A549 (cell line): ENCODE data around the gene MAGI2. TPM values are rescaled to one million over a fixed set of nuclear protein-coding genes. Genes with fewer than 3 reads are reported as not detected.

Source experiments
- ATAC-seq, 2 experiments: fragments of 200-7000 bp in 1 of 2; fragments of >200 bp in 1 of 2; cut with Nextera tagmentation in 1 of 2; cut with Tn5 transposase in 1 of 2; 3 replicates each; pipeline versions ENCODE4 v1.8.0 to v1.9.1; 2018 to 2020; ENCODE audit warnings: mild to moderate bottlenecking in 1 of 2, moderate library complexity in 1 of 2
- CTCF ChIA-PET: fragments of 300-600 bp; sonication (Branson Sonifier 250); formaldehyde crosslinking; extraction: SDS; loops from one replicate; lab custom pipeline; 2021; ENCODE audit warnings: antibody characterized with exemption, inconsistent platforms; lab: Yijun Ruan, JAX
- POLR2A ChIA-PET: fragments of 350-600 bp; formaldehyde crosslinking; extraction: SDS; loops from one replicate; lab custom pipeline; 2021; ENCODE audit warnings: antibody characterized with exemption, inconsistent platforms; lab: Yijun Ruan, JAX
- DNase-seq, 2 experiments: peaks; one replicate each; pipeline versions ENCODE4 v3.0.0 to v3.0.0-alpha.2; 2011 to 2016; ENCODE audit warnings: low read depth in 1 of 2, low spot score in 1 of 2
- FAIRE-seq: peaks from 2 replicates; lab custom pipeline; 2011; peaks lifted over from hg19 to GRCh38; lab: Jason Lieb, UNC
- H3K27ac ChIP-seq, 2 experiments: fragments of >200 bp; sonication (Bioruptor Twin); formaldehyde crosslinking; 3 replicates each; pipeline ENCODE4 v1.5.1; 2016 to 2017
- H3K4me1 ChIP-seq: fragments of >200 bp; sonication (Bioruptor Twin); formaldehyde crosslinking; 3 replicates; pipeline ENCODE4 v1.6.1; 2016
- H3K4me2 ChIP-seq: fragments of >200 bp; sonication (Bioruptor Twin); formaldehyde crosslinking; 3 replicates; pipeline ENCODE4 v1.6.1; 2016
- H3K4me3 ChIP-seq: fragments of >200 bp; sonication (Bioruptor Twin); formaldehyde crosslinking; 3 replicates; pipeline ENCODE4 v1.5.1; 2016
- H3K9me3 ChIP-seq: fragments of >200 bp; sonication (Bioruptor Twin); formaldehyde crosslinking; 3 replicates; pipeline ENCODE4 v1.6.1; 2016
- CBX2 ChIP-seq: fragments of 200-600 bp; sonication (generic); IDR thresholded peaks from 2 replicates; pipeline ENCODE4 v1.6.1; 2016; ENCODE audit warnings: low read depth, mild to moderate bottlenecking, borderline replicate concordance
- CEBPB ChIP-seq, 2 experiments: fragments of >200 bp in 1 of 2; sonication (Bioruptor Twin) in 1 of 2; formaldehyde crosslinking in 1 of 2; IDR thresholded peaks; 2 replicates each; pipeline ENCODE4 v1.6.1; 2012 to 2016
- E2F6 ChIP-seq: IDR thresholded peaks from 2 replicates; pipeline ENCODE4 v1.6.1; 2012; ENCODE audit warnings: low read depth, borderline replicate concordance
- EHF ChIP-seq: fragments of 250-450 bp; sonication (Bioruptor Pico); IDR thresholded peaks from 2 replicates; pipeline ENCODE4 v1.5.0; 2020; ENCODE audit warnings: mild to moderate bottlenecking
- EHMT2 ChIP-seq: fragments of 200-600 bp; sonication (generic); IDR thresholded peaks from 2 replicates; pipeline ENCODE4 v1.6.1; 2016; ENCODE audit warnings: antibody characterized with exemption, low read depth, mild to moderate bottlenecking, moderate library complexity
- EP300 ChIP-seq, 2 experiments: fragments of >200 bp; sonication (Bioruptor Twin); formaldehyde crosslinking; IDR thresholded peaks; 2 replicates in 1 of 2; 3 replicates in 1 of 2; pipeline ENCODE4 v1.6.1; 2016 to 2017
- FOSB ChIP-seq: fragments of 250-450 bp; sonication (Bioruptor Pico); IDR thresholded peaks from 2 replicates; pipeline ENCODE4 v1.5.0; 2020; ENCODE audit warnings: mild to moderate bottlenecking, moderate library complexity
- FOSL2 ChIP-seq, 2 experiments: fragments of 450-650 bp in 1 of 2; fragments of >200 bp in 1 of 2; sonication (Bioruptor Twin) in 1 of 2; formaldehyde crosslinking; IDR thresholded peaks; 2 replicates each; pipeline versions ENCODE4 v1.5.0 to v1.6.1; 2016 to 2020; ENCODE audit warnings: mild to moderate bottlenecking in 1 of 2, moderate library complexity in 1 of 2
- GATA3 ChIP-seq: IDR thresholded peaks from 2 replicates; pipeline ENCODE4 v1.6.1; 2012; ENCODE audit warnings: borderline replicate concordance
- HDAC2 ChIP-seq: fragments of 200-600 bp; sonication (generic); IDR thresholded peaks from 2 replicates; pipeline ENCODE4 v1.6.1; 2016
- HOXA7 ChIP-seq: fragments of 250-450 bp; sonication (Bioruptor Pico); IDR thresholded peaks from 2 replicates; pipeline ENCODE4 v1.5.0; 2020; ENCODE audit warnings: mild to moderate bottlenecking, moderate library complexity
- JUNB ChIP-seq: fragments of >200 bp; sonication (Bioruptor Twin); formaldehyde crosslinking; IDR thresholded peaks from 2 replicates; pipeline ENCODE4 v1.6.1; 2016
- KDM5A ChIP-seq: fragments of 200-600 bp; sonication (generic); IDR thresholded peaks from 2 replicates; pipeline ENCODE4 v1.6.1; 2016; ENCODE audit warnings: antibody characterized with exemption, mild to moderate bottlenecking
- MAFK ChIP-seq: fragments of 450-650 bp; IDR thresholded peaks from 2 replicates; pipeline ENCODE4 v1.6.1; 2014; ENCODE audit not compliant: partially characterized antibody
- MAX ChIP-seq: IDR thresholded peaks from 2 replicates; pipeline ENCODE4 v1.6.1; 2012
- NFE2L2 ChIP-seq: fragments of 150-350 bp; conservative IDR thresholded peaks from 2 replicates; pipeline ENCODE4 v1.6.1; 2014; ENCODE audit warnings: low read length
- NPAS2 ChIP-seq: fragments of 250-450 bp; sonication (Bioruptor Pico); IDR thresholded peaks from 2 replicates; pipeline ENCODE4 v1.8.0; 2022; ENCODE audit warnings: mild to moderate bottlenecking, moderate library complexity, borderline replicate concordance
- NR3C1 ChIP-seq: fragments of >200 bp; sonication (Bioruptor Twin); formaldehyde crosslinking; IDR thresholded peaks from 3 replicates; pipeline ENCODE4 v1.6.1; 2017
- PHF8 ChIP-seq: fragments of 200-600 bp; sonication (generic); IDR thresholded peaks from 2 replicates; pipeline ENCODE4 v1.6.1; 2016; ENCODE audit warnings: low read depth, mild to moderate bottlenecking, antibody characterized with exemption, moderate library complexity, borderline replicate concordance
- POLR2A ChIP-seq: IDR thresholded peaks from 2 replicates; pipeline ENCODE4 v1.6.1; 2012; ENCODE audit warnings: mild to moderate bottlenecking, low read length
- RARB ChIP-seq: fragments of 250-450 bp; sonication (Bioruptor Pico); IDR thresholded peaks from 2 replicates; pipeline ENCODE4 v1.8.0; 2021; ENCODE audit warnings: mild to moderate bottlenecking, moderate library complexity
- RCOR1 ChIP-seq: fragments of 150-350 bp; IDR thresholded peaks from 2 replicates; pipeline ENCODE4 v1.6.1; 2014; ENCODE audit warnings: antibody characterized with exemption, low read length, low read depth
- RFX5 ChIP-seq: fragments of 450-650 bp; IDR thresholded peaks from 2 replicates; pipeline ENCODE4 v1.7.1; 2014; ENCODE audit warnings: antibody characterized with exemption, mild to moderate bottlenecking, moderate library complexity
- RNF2 ChIP-seq: fragments of 200-600 bp; sonication (generic); IDR thresholded peaks from 2 replicates; pipeline ENCODE4 v1.6.1; 2016; ENCODE audit warnings: low read depth, mild to moderate bottlenecking, antibody characterized with exemption, moderate library complexity, borderline replicate concordance
- TFCP2L1 ChIP-seq: fragments of 250-450 bp; sonication (Bioruptor Pico); IDR thresholded peaks from 2 replicates; pipeline ENCODE4 v1.5.0; 2021; ENCODE audit warnings: mild to moderate bottlenecking
- ZC3H11A ChIP-seq: fragments of 450-650 bp; IDR thresholded peaks from 2 replicates; pipeline ENCODE4 v1.6.1; 2014; ENCODE audit warnings: antibody characterized with exemption, mild to moderate bottlenecking
- ZFP36 ChIP-seq: fragments of 450-650 bp; IDR thresholded peaks from 2 replicates; pipeline ENCODE4 v1.6.1; 2014; ENCODE audit warnings: borderline replicate concordance; ENCODE audit not compliant: partially characterized antibody
- ZSCAN20 ChIP-seq: fragments of 250-450 bp; sonication (Bioruptor Pico); IDR thresholded peaks from 2 replicates; pipeline ENCODE4 v1.8.0; 2022; ENCODE audit warnings: mild to moderate bottlenecking, moderate library complexity
- WGBS: methylation state at CpG from one replicate; pipeline ENCODE4 v1.1.6; 2017; ENCODE audit errors: missing lambda C conversion rate; 5-methylcytosine and 5-hydroxymethylcytosine counted together
- polyA plus RNA-seq, 4 experiments: library from polyadenylated mRNA; depleted of rRNA in 3 of 4; stranded (reverse); fragments of >200 nt; fragmentation: RNase III in 1 of 4; extraction: RNeasy Plus Mini Kit Qiagen cat#74134 plus additional on column Dnase treatment in 1 of 4; gene quantifications; 2 replicates in 3 of 4; 3 replicates in 1 of 4; pipeline ENCODE4 v1.2.3, GENCODE V29; 2011 to 2017
- TF ChIP-seq, protein P1 (sequence below): fragments of 450-650 bp; IDR thresholded peaks from 2 replicates; pipeline ENCODE4 v1.6.1; 2014; ENCODE audit warnings: antibody characterized with exemption
- TF ChIP-seq, protein P2 (sequence below): fragments of 200-600 bp; sonication (generic); IDR thresholded peaks from 2 replicates; pipeline ENCODE4 v1.6.1; 2016; ENCODE audit warnings: antibody characterized with exemption, mild to moderate bottlenecking, moderate library complexity
- TF ChIP-seq, protein P3 (sequence below): fragments of >200 bp; sonication (Bioruptor Twin); formaldehyde crosslinking; IDR thresholded peaks from 3 replicates; pipeline ENCODE4 v1.5.1; 2016
- TF ChIP-seq, protein P4 (sequence below): fragments of >200 bp; sonication (Bioruptor Twin); formaldehyde crosslinking; IDR thresholded peaks from 3 replicates; pipeline ENCODE4 v1.6.1; 2016

The MAGI2 gene
- polyA plus RNA-seq, 2 of the 4 experiments (the other 2 are of a cell fraction): 0.48 to 0.81 TPM

DNA sequence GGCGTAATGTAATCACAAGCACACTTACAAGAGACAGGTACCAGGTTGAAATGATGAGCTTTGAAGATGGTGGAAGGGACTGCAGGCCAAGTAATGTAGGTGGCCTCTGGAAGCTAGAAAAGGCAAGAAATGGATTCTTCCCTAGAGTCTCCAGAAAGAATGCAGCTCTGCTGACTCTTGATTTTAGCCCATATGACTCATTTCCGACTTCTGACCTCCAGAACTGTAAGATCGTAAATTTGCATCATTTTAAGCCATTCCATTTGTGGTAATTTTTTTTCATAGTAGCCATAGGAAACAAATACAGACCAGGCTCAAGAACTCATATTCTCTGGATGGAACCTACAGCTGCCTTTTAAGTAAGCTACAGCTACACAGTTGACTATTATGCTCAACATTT, 315.5 kb downstream of the MAGI2 start:
- DNase-seq (no peak), FAIRE-seq (no peak), ATAC-seq (no peak)
- TF ChIP-seq, protein P1, sequence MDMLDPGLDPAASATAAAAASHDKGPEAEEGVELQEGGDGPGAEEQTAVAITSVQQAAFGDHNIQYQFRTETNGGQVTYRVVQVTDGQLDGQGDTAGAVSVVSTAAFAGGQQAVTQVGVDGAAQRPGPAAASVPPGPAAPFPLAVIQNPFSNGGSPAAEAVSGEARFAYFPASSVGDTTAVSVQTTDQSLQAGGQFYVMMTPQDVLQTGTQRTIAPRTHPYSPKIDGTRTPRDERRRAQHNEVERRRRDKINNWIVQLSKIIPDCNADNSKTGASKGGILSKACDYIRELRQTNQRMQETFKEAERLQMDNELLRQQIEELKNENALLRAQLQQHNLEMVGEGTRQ: no peak
- TF ChIP-seq, protein P2, sequence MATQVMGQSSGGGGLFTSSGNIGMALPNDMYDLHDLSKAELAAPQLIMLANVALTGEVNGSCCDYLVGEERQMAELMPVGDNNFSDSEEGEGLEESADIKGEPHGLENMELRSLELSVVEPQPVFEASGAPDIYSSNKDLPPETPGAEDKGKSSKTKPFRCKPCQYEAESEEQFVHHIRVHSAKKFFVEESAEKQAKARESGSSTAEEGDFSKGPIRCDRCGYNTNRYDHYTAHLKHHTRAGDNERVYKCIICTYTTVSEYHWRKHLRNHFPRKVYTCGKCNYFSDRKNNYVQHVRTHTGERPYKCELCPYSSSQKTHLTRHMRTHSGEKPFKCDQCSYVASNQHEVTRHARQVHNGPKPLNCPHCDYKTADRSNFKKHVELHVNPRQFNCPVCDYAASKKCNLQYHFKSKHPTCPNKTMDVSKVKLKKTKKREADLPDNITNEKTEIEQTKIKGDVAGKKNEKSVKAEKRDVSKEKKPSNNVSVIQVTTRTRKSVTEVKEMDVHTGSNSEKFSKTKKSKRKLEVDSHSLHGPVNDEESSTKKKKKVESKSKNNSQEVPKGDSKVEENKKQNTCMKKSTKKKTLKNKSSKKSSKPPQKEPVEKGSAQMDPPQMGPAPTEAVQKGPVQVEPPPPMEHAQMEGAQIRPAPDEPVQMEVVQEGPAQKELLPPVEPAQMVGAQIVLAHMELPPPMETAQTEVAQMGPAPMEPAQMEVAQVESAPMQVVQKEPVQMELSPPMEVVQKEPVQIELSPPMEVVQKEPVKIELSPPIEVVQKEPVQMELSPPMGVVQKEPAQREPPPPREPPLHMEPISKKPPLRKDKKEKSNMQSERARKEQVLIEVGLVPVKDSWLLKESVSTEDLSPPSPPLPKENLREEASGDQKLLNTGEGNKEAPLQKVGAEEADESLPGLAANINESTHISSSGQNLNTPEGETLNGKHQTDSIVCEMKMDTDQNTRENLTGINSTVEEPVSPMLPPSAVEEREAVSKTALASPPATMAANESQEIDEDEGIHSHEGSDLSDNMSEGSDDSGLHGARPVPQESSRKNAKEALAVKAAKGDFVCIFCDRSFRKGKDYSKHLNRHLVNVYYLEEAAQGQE: no peak
- TF ChIP-seq RCOR1 (no peak), NFE2L2 (no peak), EHF (CRISPR knock-in tag) (no peak), RFX5 (no peak), RNF2 (no peak), CBX2 (no peak), POLR2A (no peak), TFCP2L1 (CRISPR knock-in tag) (no peak), E2F6 (no peak), EP300 (IDR thresholded peaks at IDR 0.05) (no peak), CEBPB (IDR thresholded peaks at IDR 0.05) (no peak), MAFK (no peak), ZFP36 (no peak), NR3C1 (no peak), KDM5A (no peak), PHF8 (no peak)
- TF ChIP-seq, protein P3, sequence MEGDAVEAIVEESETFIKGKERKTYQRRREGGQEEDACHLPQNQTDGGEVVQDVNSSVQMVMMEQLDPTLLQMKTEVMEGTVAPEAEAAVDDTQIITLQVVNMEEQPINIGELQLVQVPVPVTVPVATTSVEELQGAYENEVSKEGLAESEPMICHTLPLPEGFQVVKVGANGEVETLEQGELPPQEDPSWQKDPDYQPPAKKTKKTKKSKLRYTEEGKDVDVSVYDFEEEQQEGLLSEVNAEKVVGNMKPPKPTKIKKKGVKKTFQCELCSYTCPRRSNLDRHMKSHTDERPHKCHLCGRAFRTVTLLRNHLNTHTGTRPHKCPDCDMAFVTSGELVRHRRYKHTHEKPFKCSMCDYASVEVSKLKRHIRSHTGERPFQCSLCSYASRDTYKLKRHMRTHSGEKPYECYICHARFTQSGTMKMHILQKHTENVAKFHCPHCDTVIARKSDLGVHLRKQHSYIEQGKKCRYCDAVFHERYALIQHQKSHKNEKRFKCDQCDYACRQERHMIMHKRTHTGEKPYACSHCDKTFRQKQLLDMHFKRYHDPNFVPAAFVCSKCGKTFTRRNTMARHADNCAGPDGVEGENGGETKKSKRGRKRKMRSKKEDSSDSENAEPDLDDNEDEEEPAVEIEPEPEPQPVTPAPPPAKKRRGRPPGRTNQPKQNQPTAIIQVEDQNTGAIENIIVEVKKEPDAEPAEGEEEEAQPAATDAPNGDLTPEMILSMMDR: no peak
- no peak overlapping the region for H3K4me2 ChIP-seq
- no peaks in the 10 kb centered on the region for H3K9me3 ChIP-seq
- no peak overlapping the region for H3K4me3 ChIP-seq
- ChIA-PET POLR2A (no interaction called here), CTCF (no interaction called here)
- no peak overlapping the region for H3K27ac ChIP-seq
- WGBS: 67% methylated on average over 3 of the region's 3 CpGs
- 0 out of 3 replicates have a peak, but pooled peaks cover 4% of the 10 kb centered on the region for H3K4me1 ChIP-seq

- Histone ChIP-seq H3K9me3 (no peaks in the 10 kb centered on the region), H3K4me2 (peak overlapping the region; percentile 16; the same call in 2 of the 3 replicates), H3K4me1 (0 out of 3 replicates have a peak, but pooled peaks cover 4% of the 10 kb centered on the region), H3K27ac (no peak overlapping the region), H3K4me3 (no peak overlapping the region)
- no peak for FAIRE-seq
- peak; percentile 36 to 43; a peak in 2 of 6 replicates for ATAC-seq
- peak in 1 of 2 experiments; percentile 47 for DNase-seq
- CTCF ChIA-PET: no interaction called here
- 6% methylated on average over 4 of the region's 4 CpGs for WGBS
- POLR2A ChIA-PET: no interaction called here
- TF ChIP-seq NR3C1 (no peak), TFCP2L1 (CRISPR knock-in tag) (no peak), HOXA7 (CRISPR knock-in tag) (no peak), RARB (CRISPR knock-in tag) (no peak), HDAC2 (no peak), EHMT2 (no peak), JUNB (peak; percentile 73), MAX (no peak), FOSB (CRISPR knock-in tag) (no peak), ZSCAN20 (CRISPR knock-in tag) (no peak), ZC3H11A (no peak), NPAS2 (CRISPR knock-in tag) (no peak), GATA3 (peak; percentile 23; the same call in 1 of the 2 replicates), FOSL2 (IDR thresholded peaks at IDR 0.05) (no peak), FOSL2 (CRISPR knock-in tag; IDR thresholded peaks at IDR 0.05) (peak; percentile 55)
- TF ChIP-seq, protein P4, sequence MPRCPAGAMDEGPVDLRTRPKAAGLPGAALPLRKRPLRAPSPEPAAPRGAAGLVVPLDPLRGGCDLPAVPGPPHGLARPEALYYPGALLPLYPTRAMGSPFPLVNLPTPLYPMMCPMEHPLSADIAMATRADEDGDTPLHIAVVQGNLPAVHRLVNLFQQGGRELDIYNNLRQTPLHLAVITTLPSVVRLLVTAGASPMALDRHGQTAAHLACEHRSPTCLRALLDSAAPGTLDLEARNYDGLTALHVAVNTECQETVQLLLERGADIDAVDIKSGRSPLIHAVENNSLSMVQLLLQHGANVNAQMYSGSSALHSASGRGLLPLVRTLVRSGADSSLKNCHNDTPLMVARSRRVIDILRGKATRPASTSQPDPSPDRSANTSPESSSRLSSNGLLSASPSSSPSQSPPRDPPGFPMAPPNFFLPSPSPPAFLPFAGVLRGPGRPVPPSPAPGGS: no peak; the same call in 2 of the 3 replicates
Measured at GRCh38 chr7:79132844-79133451, 320.5 kb downstream of the MAGI2 start.
